Hepatocyte (in vitro differentiated cells): ENCODE data around the gene ZIM2. TPM values are rescaled to one million over a fixed set of nuclear protein-coding genes. Genes with fewer than 3 reads are reported as not detected.

Experiments used
- DNase-seq: peaks from one replicate; pipeline ENCODE4 v3.0.0-alpha.2; 2016; ENCODE audit warnings: low spot score
- H2AFZ ChIP-seq: fragments of 200-600 bp; sonication (generic); 2 replicates; pipeline ENCODE4 v1.6.0; 2016; ENCODE audit warnings: antibody characterized with exemption, mild to moderate bottlenecking
- H3K27ac ChIP-seq: fragments of 200-600 bp; sonication (generic); 2 replicates; pipeline ENCODE4 v1.5.1; 2016; ENCODE audit warnings: mild to moderate bottlenecking
- H3K27me3 ChIP-seq: fragments of 200-600 bp; sonication (generic); 2 replicates; pipeline ENCODE4 v1.6.1; 2016
- H3K36me3 ChIP-seq: fragments of 200-600 bp; sonication (generic); replicated peaks from 2 replicates; pipeline ENCODE4 v1.5.1; 2016; ENCODE audit warnings: low read depth; ENCODE audit not compliant: insufficient read depth
- H3K4me1 ChIP-seq: fragments of 200-600 bp; sonication (generic); 2 replicates; pipeline ENCODE4 v1.5.1; 2016; ENCODE audit warnings: mild to moderate bottlenecking, moderate library complexity; ENCODE audit not compliant: insufficient read depth
- H3K4me2 ChIP-seq: fragments of 200-600 bp; sonication (generic); 2 replicates; pipeline ENCODE4 v1.6.0; 2016
- H3K4me3 ChIP-seq: fragments of 200-600 bp; sonication (generic); 2 replicates; pipeline ENCODE4 v1.5.1; 2016; ENCODE audit warnings: mild to moderate bottlenecking
- H3K79me2 ChIP-seq: fragments of 200-600 bp; sonication (generic); 2 replicates; pipeline ENCODE4 v1.6.0; 2017; ENCODE audit warnings: mild to moderate bottlenecking
- H3K9me2 ChIP-seq: fragments of 200-600 bp; sonication (generic); replicated peaks from 2 replicates; pipeline ENCODE4 v1.6.0; 2017; ENCODE audit warnings: mild to moderate bottlenecking; ENCODE audit not compliant: insufficient read depth
- H3K9me3 ChIP-seq: fragments of 200-600 bp; sonication (generic); 2 replicates; pipeline ENCODE4 v1.5.1; 2016; ENCODE audit warnings: low read depth, mild to moderate bottlenecking
- H4K20me1 ChIP-seq: fragments of 200-600 bp; sonication (generic); 2 replicates; pipeline ENCODE4 v1.6.0; 2016; ENCODE audit warnings: mild to moderate bottlenecking; ENCODE audit not compliant: insufficient read depth, poor library complexity, severe bottlenecking
- CTCF ChIP-seq: fragments of 200-600 bp; sonication (generic); IDR thresholded peaks from 2 replicates; pipeline ENCODE4 v1.5.1; 2016; ENCODE audit warnings: antibody characterized with exemption, mild to moderate bottlenecking; ENCODE audit not compliant: poor library complexity
- EZH2 ChIP-seq: fragments of 200-600 bp; sonication (generic); IDR thresholded peaks from 2 replicates; pipeline ENCODE4 v1.6.1; 2016; ENCODE audit warnings: antibody characterized with exemption, mild to moderate bottlenecking, borderline replicate concordance
- EZH2phosphoT487 ChIP-seq: fragments of 200-600 bp; sonication (generic); IDR thresholded peaks from one replicate; pipeline ENCODE4 v1.6.1; 2018; ENCODE audit warnings: antibody characterized with exemption, mild to moderate bottlenecking, low read depth, moderate library complexity; ENCODE audit not compliant: unreplicated experiment, severe bottlenecking
- WGBS: methylation state at CpG from one replicate; pipeline ENCODE4 v1.1.6; 2016; ENCODE audit warnings: low lambda C conversion rate; ENCODE audit errors: missing lambda C conversion rate; 5-methylcytosine and 5-hydroxymethylcytosine counted together
- polyA plus RNA-seq: library from polyadenylated mRNA; unstranded; fragments of >200 nt; fragmentation: Nextera tagmentation; extraction: Ambion mirVana; gene quantifications from 2 replicates; pipeline ENCODE4 v1.2.1, GENCODE V29; 2016
- total RNA-seq: library from RNA; depleted of rRNA; stranded (reverse); fragments of >200 nt; gene quantifications from 2 replicates; pipeline ENCODE4 v1.2.3, GENCODE V29; 2014

Gene ZIM2
- total and polyA plus RNA-seq, 2 experiments from 2014 or later = not detected

GRCh38 chr19:56838909-56839651 is 1.4 kb downstream of the ZIM2 start:
- Histone ChIP-seq H3K9me3 (no peaks in the 10 kb centered on the region), H3K27me3 (no peaks in the 10 kb centered on the region), H3K79me2 (no peaks in the 10 kb centered on the region), H3K4me3 (no peak overlapping the region), H3K4me1 (no peaks in the 10 kb centered on the region), H2AFZ (no peak overlapping the region), H3K36me3 (no peaks in the 10 kb centered on the region), H3K4me2 (no peak overlapping the region), H3K27ac (no peak overlapping the region), H3K9me2 (no peaks in the 10 kb centered on the region), H4K20me1 (no peaks in the 10 kb centered on the region)
- TF ChIP-seq EZH2phosphoT487 (no peak), CTCF (no peak), EZH2 (no peak)
- no peak for DNase-seq
- WGBS = 95% methylated on average over 33 of the region's 34 CpGs

GRCh38 chr19:56838024-56838908 is 2.3 kb downstream of the ZIM2 start:
- no peaks in the 10 kb centered on the region for H3K4me1 ChIP-seq
- DNase-seq = no peak
- H3K27ac ChIP-seq = no peak overlapping the region
- no peak overlapping the region for H3K4me2 ChIP-seq
- no peaks in the 10 kb centered on the region for H3K9me3 ChIP-seq
- no peaks in the 10 kb centered on the region for H3K9me2 ChIP-seq
- 91% methylated on average over 37 of the region's 44 CpGs for WGBS
- H3K27me3 ChIP-seq = no peaks in the 10 kb centered on the region
- no peak overlapping the region for H2AFZ ChIP-seq
- H3K36me3 ChIP-seq = no peaks in the 10 kb centered on the region
- H3K79me2 ChIP-seq = no peaks in the 10 kb centered on the region
- no peak for TF ChIP-seq CTCF
- TF ChIP-seq EZH2phosphoT487 = no peak
- no peak for TF ChIP-seq EZH2
- H3K4me3 ChIP-seq = no peak overlapping the region
- H4K20me1 ChIP-seq = no peaks in the 10 kb centered on the region

- no peaks in the 10 kb centered on the region for H3K36me3 ChIP-seq
- TF ChIP-seq EZH2 (no peak), EZH2phosphoT487 (no peak)
- no peaks in the 10 kb centered on the region for H3K9me2 ChIP-seq
- no peak overlapping the region for H2AFZ ChIP-seq
- H3K4me1 ChIP-seq = no peaks in the 10 kb centered on the region
- H3K27ac ChIP-seq = no peak overlapping the region
- no peaks in the 10 kb centered on the region for H3K9me3 ChIP-seq
- WGBS = 91% methylated on average over 25 of the region's 25 CpGs
- H3K4me2 ChIP-seq = no peak overlapping the region
- H3K79me2 ChIP-seq = no peaks in the 10 kb centered on the region
- no peaks in the 10 kb centered on the region for H3K27me3 ChIP-seq
- no peak for DNase-seq
- no peak overlapping the region for H3K4me3 ChIP-seq
- no peaks in the 10 kb centered on the region for H4K20me1 ChIP-seq
Measured at GRCh38 chr19:56837492-56838023, 3.0 kb downstream of the ZIM2 start.

- H3K27ac ChIP-seq = no peak overlapping the region
- no peak for TF ChIP-seq EZH2
- no peak for TF ChIP-seq CTCF
- no peak for TF ChIP-seq EZH2phosphoT487
- H3K4me1 ChIP-seq = no peaks in the 10 kb centered on the region
- no peak overlapping the region for H3K4me2 ChIP-seq
- H3K79me2 ChIP-seq = no peaks in the 10 kb centered on the region
- H3K36me3 ChIP-seq = no peaks in the 10 kb centered on the region
- H3K9me3 ChIP-seq = no peaks in the 10 kb centered on the region
- no peak overlapping the region for H2AFZ ChIP-seq
- no peak for DNase-seq
- no peaks in the 10 kb centered on the region for H3K27me3 ChIP-seq
- H3K9me2 ChIP-seq = no peaks in the 10 kb centered on the region
- H4K20me1 ChIP-seq = no peaks in the 10 kb centered on the region
- 74% methylated on average over 6 of the region's 6 CpGs for WGBS
- no peak overlapping the region for H3K4me3 ChIP-seq
Measured at GRCh38 chr19:56837004-56837403, 3.5 kb downstream of the ZIM2 start.
